ENCODE results near the gene ST6GAL1.
A peak's percentile ranks its signal among the peaks of the same experiment; 100 is the strongest.

ST6GAL1 gene

GRCh38 chr3:187077537-187077936 is 147.2 kb downstream of the ST6GAL1 start:
- DNase-seq (ENCODE audit: low read depth), result no peak

GRCh38 chr3:187079090-187080022 is 149.0 kb downstream of the ST6GAL1 start:
- no peak for DNase-seq (ENCODE audit: low read depth)

DNA sequence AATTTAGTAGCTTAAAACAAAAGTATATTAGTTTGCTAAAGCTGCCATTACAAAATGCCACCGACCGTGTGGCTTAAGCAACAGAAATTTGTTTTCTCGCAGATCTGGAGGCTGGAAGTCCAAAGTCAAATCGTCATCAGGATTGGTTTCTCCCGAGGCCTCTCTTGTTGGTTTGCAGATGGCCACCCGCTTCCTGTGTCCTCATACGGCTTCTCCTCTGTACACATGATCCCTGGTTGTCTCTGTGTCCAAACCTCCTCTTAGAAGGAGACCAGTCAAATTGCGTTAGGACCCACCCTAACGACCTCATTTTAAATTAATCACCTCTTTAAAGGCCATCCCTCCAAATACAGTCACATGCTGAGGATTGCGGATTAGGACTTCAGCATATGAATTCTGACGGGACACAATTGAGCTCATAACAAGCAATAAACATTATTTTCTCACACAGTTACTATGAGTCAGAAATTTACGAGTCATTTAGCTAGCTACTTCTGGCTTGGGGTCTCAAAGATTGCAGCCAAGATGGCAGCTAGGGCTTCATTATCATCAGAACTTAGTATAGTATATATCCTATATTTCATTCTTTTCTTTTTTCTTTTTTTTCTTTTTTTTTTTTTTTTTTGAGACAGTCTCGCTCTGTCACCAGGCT is 150.6 kb downstream of the ST6GAL1 start:
- no peak for DNase-seq (ENCODE audit: low read depth)

- no peak for DNase-seq (ENCODE audit: low read depth)
Observed at GRCh38 chr3:187082758-187083375, 152.5 kb downstream of the ST6GAL1 start.

GRCh38 chr3:187084126-187084525 is 153.8 kb downstream of the ST6GAL1 start:
- no peak for DNase-seq (ENCODE audit: low read depth)

- DNase-seq (ENCODE audit: low read depth), result no peak
Observed at GRCh38 chr3:187084580-187084979, 154.3 kb downstream of the ST6GAL1 start.

DNA sequence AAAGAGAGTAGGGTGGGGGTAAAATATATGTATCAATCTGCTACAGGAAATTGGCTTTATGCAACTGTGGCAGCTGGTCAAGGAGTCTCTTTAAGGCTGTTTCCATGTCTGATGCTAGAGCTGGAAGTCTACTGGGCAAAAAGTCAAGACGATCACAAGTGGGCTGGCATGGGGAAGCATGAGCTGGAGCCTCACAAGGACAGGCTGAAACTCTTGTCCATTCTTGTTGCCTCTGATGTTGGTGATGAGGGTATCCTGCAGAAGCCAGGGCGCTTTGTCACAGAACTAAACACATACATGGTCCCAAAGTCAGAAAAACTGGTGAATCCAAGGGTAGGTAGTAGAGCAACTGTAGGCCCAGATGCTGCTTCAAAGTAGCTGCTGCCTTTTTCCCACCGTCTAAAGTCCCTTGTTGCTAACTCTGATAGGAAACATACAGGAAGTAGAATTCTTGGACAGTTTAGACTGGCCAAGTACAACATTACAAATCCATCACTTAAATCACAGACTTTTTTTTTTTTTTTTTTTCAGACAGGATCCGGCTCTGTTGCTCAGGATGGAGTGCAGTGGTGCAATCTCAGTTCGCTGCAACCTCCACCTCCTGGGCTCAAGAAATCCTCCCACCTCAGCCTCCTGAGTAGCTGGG is 154.8 kb downstream of the ST6GAL1 start:
- DNase-seq (ENCODE audit: low read depth), result no peak

GRCh38 chr3:187085933-187086332 is 155.6 kb downstream of the ST6GAL1 start:
- no peak for DNase-seq (ENCODE audit: low read depth)

DNA sequence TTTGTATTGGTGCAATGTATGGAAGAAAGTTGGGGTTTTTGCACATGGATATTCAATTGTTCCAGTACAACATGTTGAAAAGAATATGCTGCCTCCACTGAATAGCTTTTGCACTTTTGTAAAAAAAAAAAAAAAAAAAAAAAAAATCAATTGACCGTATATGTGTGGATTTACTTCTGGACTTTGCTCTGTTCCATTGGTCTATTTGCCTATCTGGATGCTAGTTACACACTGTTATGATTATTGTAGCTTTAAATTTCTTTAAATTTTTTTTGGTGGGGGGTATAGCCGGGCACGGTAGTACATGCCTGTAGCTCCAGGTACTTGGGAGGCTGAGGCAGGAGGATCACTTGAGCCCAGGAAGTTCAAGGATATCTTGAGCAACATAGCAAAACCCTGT is 156.5 kb downstream of the ST6GAL1 start:
- DNase-seq (ENCODE audit: low read depth), result no peak

GRCh38 chr3:187088701-187089100 is 158.4 kb downstream of the ST6GAL1 start:
- no peak for DNase-seq (ENCODE audit: low read depth)

DNA sequence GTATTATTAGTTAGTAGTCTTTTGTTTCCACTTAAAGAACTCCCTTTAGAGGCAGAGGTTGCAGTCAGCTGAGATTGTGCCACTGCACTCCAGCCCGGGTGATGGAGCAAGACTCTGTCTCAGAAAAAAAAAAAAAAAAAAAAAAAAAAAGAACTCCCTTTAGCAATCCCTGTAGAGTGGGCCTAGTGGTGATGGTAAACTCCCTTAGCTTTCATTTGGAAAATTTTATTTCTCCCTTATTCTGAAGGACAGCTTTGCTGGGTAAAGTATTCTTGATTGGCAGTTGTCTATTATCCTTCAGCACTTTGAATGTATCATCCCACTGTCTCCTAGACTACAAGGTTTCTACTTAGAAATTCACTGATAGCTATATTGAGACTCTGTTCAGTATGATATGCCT is 163.0 kb downstream of the ST6GAL1 start:
- no peak for DNase-seq (ENCODE audit: low read depth)

- DNase-seq (ENCODE audit: low read depth), result no peak
Observed at GRCh38 chr3:187098923-187099512, 168.7 kb downstream of the ST6GAL1 start.

- DNase-seq (ENCODE audit: low read depth), result peak; percentile 53
Observed at GRCh38 chr3:187101184-187102072, 171.1 kb downstream of the ST6GAL1 start.

GRCh38 chr3:187102073-187102634 is 171.8 kb downstream of the ST6GAL1 start:
- DNase-seq (ENCODE audit: low read depth), result no peak

DNA sequence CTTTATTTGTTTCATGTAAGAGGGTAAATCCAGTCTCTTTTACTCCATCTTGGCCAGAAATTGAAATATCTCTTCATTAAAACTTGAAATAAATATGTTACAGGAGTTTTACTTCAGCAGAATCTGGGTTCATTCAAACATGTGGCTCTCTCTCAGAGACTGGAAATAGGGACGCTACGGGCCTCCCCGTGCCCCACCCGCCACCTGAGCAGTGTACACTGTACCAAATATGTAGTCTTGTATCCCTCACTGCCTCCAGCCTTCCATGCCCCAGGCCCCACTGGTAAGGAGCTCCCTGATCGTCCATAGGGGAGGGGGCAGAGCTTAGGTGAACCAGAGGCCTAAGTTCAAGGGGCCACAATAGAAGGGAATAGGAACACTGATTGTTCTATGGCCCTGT is 172.9 kb downstream of the ST6GAL1 start:
- DNase-seq (ENCODE audit: low read depth), result no peak

DNA sequence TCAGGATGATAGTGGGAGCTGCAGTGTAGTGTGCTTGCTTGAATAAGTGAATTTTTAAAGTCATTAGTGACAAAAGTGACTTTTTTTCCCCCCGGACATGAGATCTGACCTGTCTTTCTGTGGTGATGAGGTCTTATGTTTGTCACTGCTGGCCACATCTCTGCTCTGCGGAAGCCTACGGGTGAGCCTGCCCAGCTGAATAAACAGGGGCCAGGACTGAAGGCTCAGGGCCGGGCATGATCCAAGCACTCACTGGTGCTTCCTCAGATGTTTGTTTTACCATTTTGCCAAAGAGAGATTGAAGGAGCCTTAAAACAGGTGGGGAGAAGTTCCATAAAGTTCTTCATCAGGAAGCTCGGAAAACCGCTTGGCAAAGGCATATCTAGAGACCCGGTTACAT is 174.0 kb downstream of the ST6GAL1 start:
- DNase-seq (ENCODE audit: low read depth), result no peak

DNA sequence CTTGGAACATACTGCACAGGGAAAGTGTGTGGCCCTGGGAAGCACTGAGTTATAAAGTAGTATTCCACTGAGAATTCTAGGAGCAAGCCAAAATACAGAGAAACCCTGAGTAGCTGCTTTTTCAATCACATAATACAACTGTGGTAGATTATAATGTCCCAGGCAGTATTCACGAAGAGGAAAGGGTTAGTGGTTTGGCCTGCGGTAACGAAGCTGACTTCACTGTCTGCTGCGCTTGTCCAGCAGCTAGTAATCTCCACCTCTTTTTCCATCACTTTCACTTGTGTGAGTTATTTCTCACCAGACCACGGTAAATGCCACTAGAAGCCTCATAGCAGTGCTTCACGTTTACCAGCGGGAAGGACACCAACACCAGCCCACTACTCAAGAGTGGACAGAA is 174.6 kb downstream of the ST6GAL1 start:
- DNase-seq (ENCODE audit: low read depth), result no peak

DNA sequence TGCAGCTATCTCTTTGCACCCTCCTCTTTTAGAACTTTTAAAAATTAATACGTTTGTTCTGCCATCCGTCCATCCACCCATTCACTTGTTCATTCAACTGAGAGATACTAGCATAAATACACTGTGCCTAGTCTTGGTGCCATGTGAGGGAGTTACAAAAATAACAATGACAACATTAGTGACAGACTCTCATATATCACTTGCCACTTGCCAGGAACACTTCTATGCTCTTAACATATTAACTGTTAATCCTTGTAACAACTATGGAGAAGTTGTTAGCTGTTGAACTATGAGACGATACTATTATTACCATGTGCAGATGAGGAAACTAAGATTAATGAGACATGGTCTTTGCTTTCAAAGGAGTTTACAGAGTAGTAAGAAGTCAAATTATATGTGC is 175.4 kb downstream of the ST6GAL1 start:
- no peak for DNase-seq (ENCODE audit: low read depth)

DNA sequence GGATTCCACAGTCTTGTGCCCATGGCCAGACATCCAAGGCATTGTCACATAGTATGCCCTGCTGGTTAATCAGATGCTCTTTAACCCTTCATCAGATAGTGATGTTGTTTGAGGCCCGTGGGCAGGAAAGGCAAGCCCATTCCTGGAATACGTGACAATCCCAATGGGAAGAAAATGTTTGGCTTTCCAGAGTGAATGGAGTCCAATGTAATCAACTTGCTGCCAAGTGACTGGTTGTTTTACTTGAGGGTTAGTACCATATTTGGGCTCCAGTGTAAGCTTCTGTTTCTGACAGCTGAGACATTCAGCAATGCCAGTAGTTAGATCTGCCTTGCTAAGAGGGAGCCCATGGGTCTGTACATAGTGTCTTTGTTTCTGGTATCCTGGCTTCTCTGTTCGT is 177.7 kb downstream of the ST6GAL1 start:
- DNase-seq (ENCODE audit: low read depth), result no peak

- DNase-seq (ENCODE audit: low read depth), result no peak
Observed at GRCh38 chr3:187110156-187110555, 179.8 kb downstream of the ST6GAL1 start.

Measured in stimulated activated CD4-positive, alpha-beta T cell treated with anti-CD3 and anti-CD28 coated beads, Interleukin-2, amount 100 ng/mL, for 4 hours (primary cell).